DND-41 (cell line): ENCODE results near the gene FUT3.

Experiments used
- CTCF ChIP-seq: IDR thresholded peaks from 2 replicates; pipeline ENCODE4 v1.5.1; 2012; ENCODE audit warnings: borderline replicate concordance, low read length, moderate library complexity, mild to moderate bottlenecking; ENCODE audit not compliant: poor library complexity, severe bottlenecking; ENCODE audit errors: extremely low read depth
- EZH2 ChIP-seq: IDR thresholded peaks from 3 replicates; pipeline ENCODE4 v1.6.1; 2012; ENCODE audit warnings: borderline replicate concordance, low read depth, mild to moderate bottlenecking, moderate library complexity, low read length, inconsistent platforms; ENCODE audit not compliant: severe bottlenecking

DNA sequence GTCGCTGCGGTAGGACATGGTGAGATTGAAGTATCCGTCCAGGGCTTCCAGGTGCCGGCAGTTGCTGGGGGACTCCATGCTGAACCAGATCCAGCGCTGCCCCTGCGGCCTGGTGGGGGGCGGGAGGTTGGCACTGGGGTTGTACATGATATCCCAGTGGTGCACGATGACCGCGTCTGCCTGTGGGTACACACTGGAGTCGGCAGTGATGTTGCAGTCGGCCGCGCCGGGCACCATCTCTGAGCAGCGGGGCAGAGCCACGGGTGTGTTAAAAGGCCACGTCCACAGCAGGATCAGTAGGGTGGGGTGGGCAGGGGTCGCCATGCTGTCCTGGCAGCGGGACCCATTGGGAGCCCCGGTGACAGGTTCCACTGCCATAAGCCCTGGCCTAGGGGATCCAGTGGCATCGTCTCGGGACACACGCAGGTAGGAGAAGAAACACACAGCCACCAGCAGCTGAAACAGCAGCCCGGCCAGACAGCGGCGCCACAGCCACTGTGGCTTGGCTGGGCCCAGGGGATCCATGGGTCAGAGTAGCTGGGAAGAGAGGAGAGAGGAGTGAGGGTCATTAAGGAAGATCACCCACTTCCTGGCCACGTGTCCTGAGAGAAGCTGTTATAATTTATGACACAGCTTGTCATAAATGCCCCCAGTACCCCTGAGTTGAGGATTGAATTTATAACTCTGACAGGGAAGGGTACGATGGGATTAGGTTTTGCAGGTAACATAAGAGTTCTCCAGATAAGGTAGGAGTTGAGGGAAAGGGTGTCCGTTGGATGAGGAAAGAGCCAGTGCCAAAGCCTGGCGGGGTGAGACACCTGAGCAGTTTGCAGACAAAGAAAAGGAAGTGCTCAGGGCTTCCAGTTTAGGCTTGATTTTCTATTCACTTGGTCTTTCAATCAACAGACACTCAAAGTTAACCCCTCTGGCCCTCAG lies 16.2 kb upstream of the FUT3 start:
- no peak for TF ChIP-seq CTCF
- TF ChIP-seq EZH2: no peak
